Hepatocyte (in vitro differentiated cells): ENCODE results near the gene TNIP3. TPM values are rescaled to one million over a fixed set of nuclear protein-coding genes. Genes with fewer than 3 reads are reported as not detected.

Experiments used
- DNase-seq: peaks from one replicate; pipeline ENCODE4 v3.0.0-alpha.2; 2016; ENCODE audit warnings: low spot score
- H2AFZ ChIP-seq: fragments of 200-600 bp; sonication (generic); 2 replicates; pipeline ENCODE4 v1.6.0; 2016; ENCODE audit warnings: antibody characterized with exemption, mild to moderate bottlenecking
- H3K27ac ChIP-seq: fragments of 200-600 bp; sonication (generic); 2 replicates; pipeline ENCODE4 v1.5.1; 2016; ENCODE audit warnings: mild to moderate bottlenecking
- H3K27me3 ChIP-seq: fragments of 200-600 bp; sonication (generic); 2 replicates; pipeline ENCODE4 v1.6.1; 2016
- H3K36me3 ChIP-seq: fragments of 200-600 bp; sonication (generic); replicated peaks from 2 replicates; pipeline ENCODE4 v1.5.1; 2016; ENCODE audit warnings: low read depth; ENCODE audit not compliant: insufficient read depth
- H3K4me1 ChIP-seq: fragments of 200-600 bp; sonication (generic); 2 replicates; pipeline ENCODE4 v1.5.1; 2016; ENCODE audit warnings: mild to moderate bottlenecking, moderate library complexity; ENCODE audit not compliant: insufficient read depth
- H3K4me2 ChIP-seq: fragments of 200-600 bp; sonication (generic); 2 replicates; pipeline ENCODE4 v1.6.0; 2016
- H3K4me3 ChIP-seq: fragments of 200-600 bp; sonication (generic); 2 replicates; pipeline ENCODE4 v1.5.1; 2016; ENCODE audit warnings: mild to moderate bottlenecking
- H3K79me2 ChIP-seq: fragments of 200-600 bp; sonication (generic); 2 replicates; pipeline ENCODE4 v1.6.0; 2017; ENCODE audit warnings: mild to moderate bottlenecking
- H3K9me2 ChIP-seq: fragments of 200-600 bp; sonication (generic); replicated peaks from 2 replicates; pipeline ENCODE4 v1.6.0; 2017; ENCODE audit warnings: mild to moderate bottlenecking; ENCODE audit not compliant: insufficient read depth
- H3K9me3 ChIP-seq: fragments of 200-600 bp; sonication (generic); 2 replicates; pipeline ENCODE4 v1.5.1; 2016; ENCODE audit warnings: low read depth, mild to moderate bottlenecking
- H4K20me1 ChIP-seq: fragments of 200-600 bp; sonication (generic); 2 replicates; pipeline ENCODE4 v1.6.0; 2016; ENCODE audit warnings: mild to moderate bottlenecking; ENCODE audit not compliant: insufficient read depth, poor library complexity, severe bottlenecking
- EZH2 ChIP-seq: fragments of 200-600 bp; sonication (generic); IDR thresholded peaks from 2 replicates; pipeline ENCODE4 v1.6.1; 2016; ENCODE audit warnings: antibody characterized with exemption, mild to moderate bottlenecking, borderline replicate concordance
- EZH2phosphoT487 ChIP-seq: fragments of 200-600 bp; sonication (generic); IDR thresholded peaks from one replicate; pipeline ENCODE4 v1.6.1; 2018; ENCODE audit warnings: antibody characterized with exemption, mild to moderate bottlenecking, low read depth, moderate library complexity; ENCODE audit not compliant: unreplicated experiment, severe bottlenecking
- WGBS: methylation state at CpG from one replicate; pipeline ENCODE4 v1.1.6; 2016; ENCODE audit warnings: low lambda C conversion rate; ENCODE audit errors: missing lambda C conversion rate; 5-methylcytosine and 5-hydroxymethylcytosine counted together
- polyA plus RNA-seq: library from polyadenylated mRNA; unstranded; fragments of >200 nt; fragmentation: Nextera tagmentation; extraction: Ambion mirVana; gene quantifications from 2 replicates; pipeline ENCODE4 v1.2.1, GENCODE V29; 2016
- total RNA-seq: library from RNA; depleted of rRNA; stranded (reverse); fragments of >200 nt; gene quantifications from 2 replicates; pipeline ENCODE4 v1.2.3, GENCODE V29; 2014
- TF ChIP-seq, protein P1 (sequence below): fragments of 200-600 bp; sonication (generic); IDR thresholded peaks from 2 replicates; pipeline ENCODE4 v1.5.1; 2016; ENCODE audit warnings: antibody characterized with exemption, mild to moderate bottlenecking; ENCODE audit not compliant: poor library complexity

The TNIP3 gene
- total and polyA plus RNA-seq, 2 experiments from 2014 or later, result 0.53 to 0.63 TPM

GRCh38 chr4:121108557-121108956 lies 55.6 kb downstream of the TNIP3 start:
- no peak for DNase-seq
- WGBS, result 98% methylated on average over 2 of the region's 2 CpGs
- H3K36me3 ChIP-seq, result no peaks in the 10 kb centered on the region
- no peaks in the 10 kb centered on the region for H3K9me3 ChIP-seq
- no peaks in the 10 kb centered on the region for H3K4me1 ChIP-seq
- no peaks in the 10 kb centered on the region for H3K9me2 ChIP-seq
- no peaks in the 10 kb centered on the region for H4K20me1 ChIP-seq
- TF ChIP-seq EZH2 (no peak), EZH2phosphoT487 (no peak)
- TF ChIP-seq, protein P1, sequence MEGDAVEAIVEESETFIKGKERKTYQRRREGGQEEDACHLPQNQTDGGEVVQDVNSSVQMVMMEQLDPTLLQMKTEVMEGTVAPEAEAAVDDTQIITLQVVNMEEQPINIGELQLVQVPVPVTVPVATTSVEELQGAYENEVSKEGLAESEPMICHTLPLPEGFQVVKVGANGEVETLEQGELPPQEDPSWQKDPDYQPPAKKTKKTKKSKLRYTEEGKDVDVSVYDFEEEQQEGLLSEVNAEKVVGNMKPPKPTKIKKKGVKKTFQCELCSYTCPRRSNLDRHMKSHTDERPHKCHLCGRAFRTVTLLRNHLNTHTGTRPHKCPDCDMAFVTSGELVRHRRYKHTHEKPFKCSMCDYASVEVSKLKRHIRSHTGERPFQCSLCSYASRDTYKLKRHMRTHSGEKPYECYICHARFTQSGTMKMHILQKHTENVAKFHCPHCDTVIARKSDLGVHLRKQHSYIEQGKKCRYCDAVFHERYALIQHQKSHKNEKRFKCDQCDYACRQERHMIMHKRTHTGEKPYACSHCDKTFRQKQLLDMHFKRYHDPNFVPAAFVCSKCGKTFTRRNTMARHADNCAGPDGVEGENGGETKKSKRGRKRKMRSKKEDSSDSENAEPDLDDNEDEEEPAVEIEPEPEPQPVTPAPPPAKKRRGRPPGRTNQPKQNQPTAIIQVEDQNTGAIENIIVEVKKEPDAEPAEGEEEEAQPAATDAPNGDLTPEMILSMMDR, result no peak
- H2AFZ ChIP-seq, result no peak overlapping the region
- H3K79me2 ChIP-seq, result no peaks in the 10 kb centered on the region
- no peak overlapping the region for H3K4me3 ChIP-seq
- no peak overlapping the region for H3K4me2 ChIP-seq
- no peak overlapping the region for H3K27ac ChIP-seq
- H3K27me3 ChIP-seq, result no peaks in the 10 kb centered on the region

DNA sequence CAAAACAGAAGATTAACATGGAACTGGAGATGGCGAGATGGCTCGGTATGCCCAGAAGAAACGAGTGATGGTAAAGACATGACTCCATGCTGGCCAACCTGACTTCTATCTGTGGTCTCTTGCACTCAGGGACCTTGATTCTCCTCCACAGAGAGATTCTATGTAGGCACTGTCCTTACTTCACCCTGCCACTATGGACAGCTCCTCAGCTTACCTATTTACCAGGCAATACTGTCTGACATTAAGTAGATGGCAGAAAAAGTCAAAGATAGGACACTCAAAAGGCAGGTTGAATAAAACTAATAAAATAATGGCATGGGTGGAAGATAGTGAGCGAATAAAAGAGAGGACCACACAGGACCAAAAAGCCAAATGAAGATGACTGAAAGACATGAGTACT lies 56.6 kb downstream of the TNIP3 start:
- H3K27me3 ChIP-seq, result no peaks in the 10 kb centered on the region
- DNase-seq, result no peak
- H3K36me3 ChIP-seq, result no peaks in the 10 kb centered on the region
- 91% methylated on average over 4 of the region's 4 CpGs for WGBS
- no peaks in the 10 kb centered on the region for H3K9me3 ChIP-seq
- no peak overlapping the region for H3K4me2 ChIP-seq
- no peak overlapping the region for H3K4me3 ChIP-seq
- H3K27ac ChIP-seq, result no peak overlapping the region
- TF ChIP-seq, protein P1, result no peak
- TF ChIP-seq EZH2phosphoT487, result no peak
- no peak for TF ChIP-seq EZH2
- no peaks in the 10 kb centered on the region for H4K20me1 ChIP-seq
- no peaks in the 10 kb centered on the region for H3K79me2 ChIP-seq
- no peaks in the 10 kb centered on the region for H3K9me2 ChIP-seq
- no peaks in the 10 kb centered on the region for H3K4me1 ChIP-seq
- no peak overlapping the region for H2AFZ ChIP-seq

- Histone ChIP-seq H2AFZ (no peak overlapping the region), H3K27me3 (no peaks in the 10 kb centered on the region), H3K4me1 (no peaks in the 10 kb centered on the region), H3K9me2 (no peaks in the 10 kb centered on the region), H3K4me2 (no peak overlapping the region), H3K79me2 (no peaks in the 10 kb centered on the region), H3K27ac (no peak overlapping the region), H3K9me3 (no peaks in the 10 kb centered on the region), H3K4me3 (no peak overlapping the region), H4K20me1 (no peaks in the 10 kb centered on the region), H3K36me3 (no peaks in the 10 kb centered on the region)
- DNase-seq, result no peak
- 77% methylated on average over 2 of the region's 2 CpGs for WGBS
- TF ChIP-seq, protein P1, result no peak
- TF ChIP-seq EZH2phosphoT487, result no peak
- no peak for TF ChIP-seq EZH2
These were observed 63.9 kb downstream of the TNIP3 start for GRCh38 chr4:121100093-121100775.
